ENCODE measurements around the gene MKRN2OS.

MKRN2OS gene

GRCh38 chr3:12512534-12513118 is 32.7 kb downstream of the MKRN2OS start:
- H3K9me3 ChIP-seq (ENCODE audit: control insufficient read depth, low read depth, low read length) = no peaks in the 10 kb centered on the region
- H3K4me3 ChIP-seq (ENCODE audit: low read length) = no peak overlapping the region
- no peaks in the 10 kb centered on the region for H3K4me1 ChIP-seq (ENCODE audit: control insufficient read depth, low read depth, low read length)
- peaks cover 13% of the 10 kb centered on the region for H3K36me3 ChIP-seq (ENCODE audit: control insufficient read depth, low read depth, low read length)
- H3K9ac ChIP-seq (ENCODE audit: low read length) = no peak overlapping the region
- H3K27me3 ChIP-seq (ENCODE audit: control insufficient read depth, insufficient read depth, low read length) = no peaks in the 10 kb centered on the region
- no peak overlapping the region for H3K27ac ChIP-seq (ENCODE audit: low read length)

- Histone ChIP-seq H3K27ac (ENCODE audit: low read length) (no peak overlapping the region), H3K4me1 (ENCODE audit: control insufficient read depth, low read depth, low read length) (no peaks in the 10 kb centered on the region), H3K9ac (ENCODE audit: low read length) (no peak overlapping the region), H3K36me3 (ENCODE audit: control insufficient read depth, low read depth, low read length) (peaks cover 32% of the 10 kb centered on the region), H3K4me3 (ENCODE audit: low read length) (no peak overlapping the region), H3K27me3 (ENCODE audit: control insufficient read depth, insufficient read depth, low read length) (no peaks in the 10 kb centered on the region), H3K9me3 (ENCODE audit: control insufficient read depth, low read depth, low read length) (no peaks in the 10 kb centered on the region)
Observed at GRCh38 chr3:12509466-12509865, 35.8 kb downstream of the MKRN2OS start.

- Histone ChIP-seq H3K9ac (ENCODE audit: low read length) (no peak overlapping the region), H3K27me3 (ENCODE audit: control insufficient read depth, insufficient read depth, low read length) (no peaks in the 10 kb centered on the region), H3K4me3 (ENCODE audit: low read length) (no peak overlapping the region), H3K27ac (ENCODE audit: low read length) (no peak overlapping the region), H3K9me3 (ENCODE audit: control insufficient read depth, low read depth, low read length) (no peaks in the 10 kb centered on the region), H3K4me1 (ENCODE audit: control insufficient read depth, low read depth, low read length) (no peaks in the 10 kb centered on the region), H3K36me3 (ENCODE audit: control insufficient read depth, low read depth, low read length) (peaks cover 44% of the 10 kb centered on the region)
Observed at GRCh38 chr3:12508291-12508700, 37.0 kb downstream of the MKRN2OS start.

- Histone ChIP-seq H3K27ac (ENCODE audit: low read length) (no peak overlapping the region), H3K27me3 (ENCODE audit: control insufficient read depth, insufficient read depth, low read length) (no peaks in the 10 kb centered on the region), H3K36me3 (ENCODE audit: control insufficient read depth, low read depth, low read length) (peaks cover 48% of the 10 kb centered on the region), H3K9ac (ENCODE audit: low read length) (no peak overlapping the region), H3K4me3 (ENCODE audit: low read length) (no peak overlapping the region), H3K4me1 (ENCODE audit: control insufficient read depth, low read depth, low read length) (no peaks in the 10 kb centered on the region), H3K9me3 (ENCODE audit: control insufficient read depth, low read depth, low read length) (no peaks in the 10 kb centered on the region)
Observed at GRCh38 chr3:12507591-12508281, 37.6 kb downstream of the MKRN2OS start.

- Histone ChIP-seq H3K4me1 (ENCODE audit: control insufficient read depth, low read depth, low read length) (no peaks in the 10 kb centered on the region), H3K27ac (ENCODE audit: low read length) (no peak overlapping the region), H3K36me3 (ENCODE audit: control insufficient read depth, low read depth, low read length) (peaks cover 43% of the 10 kb centered on the region), H3K9me3 (ENCODE audit: control insufficient read depth, low read depth, low read length) (no peaks in the 10 kb centered on the region), H3K4me3 (ENCODE audit: low read length) (no peak overlapping the region), H3K9ac (ENCODE audit: low read length) (no peak overlapping the region), H3K27me3 (ENCODE audit: control insufficient read depth, insufficient read depth, low read length) (no peaks in the 10 kb centered on the region)
Observed at GRCh38 chr3:12506201-12506709, 39.0 kb downstream of the MKRN2OS start.

GRCh38 chr3:12503126-12503957 is 42.0 kb downstream of the MKRN2OS start:
- Histone ChIP-seq H3K4me1 (ENCODE audit: control insufficient read depth, low read depth, low read length) (no peaks in the 10 kb centered on the region), H3K27me3 (ENCODE audit: control insufficient read depth, insufficient read depth, low read length) (no peaks in the 10 kb centered on the region), H3K9ac (ENCODE audit: low read length) (no peak overlapping the region), H3K4me3 (ENCODE audit: low read length) (no peak overlapping the region), H3K27ac (ENCODE audit: low read length) (no peak overlapping the region), H3K9me3 (ENCODE audit: control insufficient read depth, low read depth, low read length) (no peaks in the 10 kb centered on the region), H3K36me3 (ENCODE audit: control insufficient read depth, low read depth, low read length) (peaks cover 69% of the 10 kb centered on the region)

- Histone ChIP-seq H3K4me3 (ENCODE audit: low read length) (no peak overlapping the region), H3K9ac (ENCODE audit: low read length) (no peak overlapping the region), H3K27me3 (ENCODE audit: control insufficient read depth, insufficient read depth, low read length) (no peaks in the 10 kb centered on the region), H3K4me1 (ENCODE audit: control insufficient read depth, low read depth, low read length) (no peaks in the 10 kb centered on the region), H3K9me3 (ENCODE audit: control insufficient read depth, low read depth, low read length) (no peaks in the 10 kb centered on the region), H3K36me3 (ENCODE audit: control insufficient read depth, low read depth, low read length) (peaks cover 73% of the 10 kb centered on the region), H3K27ac (ENCODE audit: low read length) (no peak overlapping the region)
Observed at GRCh38 chr3:12501360-12502020, 43.8 kb downstream of the MKRN2OS start.

GRCh38 chr3:12499474-12499873 is 45.8 kb downstream of the MKRN2OS start:
- no peaks in the 10 kb centered on the region for H3K27me3 ChIP-seq (ENCODE audit: control insufficient read depth, insufficient read depth, low read length)
- H3K27ac ChIP-seq (ENCODE audit: low read length) = no peak overlapping the region
- H3K36me3 ChIP-seq (ENCODE audit: control insufficient read depth, low read depth, low read length) = peaks cover 65% of the 10 kb centered on the region

GRCh38 chr3:12496453-12496761 is 48.9 kb downstream of the MKRN2OS start:
- peaks cover 73% of the 10 kb centered on the region for H3K36me3 ChIP-seq (ENCODE audit: control insufficient read depth, low read depth, low read length)
- H3K27ac ChIP-seq (ENCODE audit: low read length) = no peak overlapping the region
- no peaks in the 10 kb centered on the region for H3K27me3 ChIP-seq (ENCODE audit: control insufficient read depth, insufficient read depth, low read length)

More at GRCh38 chr3:12499474-12499873, 45.8 kb downstream of the MKRN2OS start:
- H3K4me1 ChIP-seq (ENCODE audit: control insufficient read depth, low read depth, low read length) = no peaks in the 10 kb centered on the region
- H3K9ac ChIP-seq (ENCODE audit: low read length) = no peak overlapping the region
- no peak overlapping the region for H3K4me3 ChIP-seq (ENCODE audit: low read length)
- H3K9me3 ChIP-seq (ENCODE audit: control insufficient read depth, low read depth, low read length) = no peaks in the 10 kb centered on the region

GRCh38 chr3:12495749-12496452 is 49.4 kb downstream of the MKRN2OS start:
- peaks cover 72% of the 10 kb centered on the region for H3K36me3 ChIP-seq (ENCODE audit: control insufficient read depth, low read depth, low read length)
- H3K27ac ChIP-seq (ENCODE audit: low read length) = no peak overlapping the region
- H3K4me3 ChIP-seq (ENCODE audit: low read length) = no peak overlapping the region
- no peak overlapping the region for H3K9ac ChIP-seq (ENCODE audit: low read length)
- H3K27me3 ChIP-seq (ENCODE audit: control insufficient read depth, insufficient read depth, low read length) = no peaks in the 10 kb centered on the region
- no peaks in the 10 kb centered on the region for H3K4me1 ChIP-seq (ENCODE audit: control insufficient read depth, low read depth, low read length)
- no peaks in the 10 kb centered on the region for H3K9me3 ChIP-seq (ENCODE audit: control insufficient read depth, low read depth, low read length)

More at GRCh38 chr3:12496453-12496761, 48.9 kb downstream of the MKRN2OS start:
- Histone ChIP-seq H3K9ac (ENCODE audit: low read length) (no peak overlapping the region), H3K4me1 (ENCODE audit: control insufficient read depth, low read depth, low read length) (no peaks in the 10 kb centered on the region), H3K9me3 (ENCODE audit: control insufficient read depth, low read depth, low read length) (no peaks in the 10 kb centered on the region), H3K4me3 (ENCODE audit: low read length) (no peak overlapping the region)

GRCh38 chr3:12490547-12490946 is 54.8 kb downstream of the MKRN2OS start:
- Histone ChIP-seq H3K36me3 (ENCODE audit: control insufficient read depth, low read depth, low read length) (peaks cover 45% of the 10 kb centered on the region), H3K4me3 (ENCODE audit: low read length) (no peak overlapping the region), H3K4me1 (ENCODE audit: control insufficient read depth, low read depth, low read length) (peaks cover 1% of the 10 kb centered on the region), H3K27ac (ENCODE audit: low read length) (no peak overlapping the region), H3K9me3 (ENCODE audit: control insufficient read depth, low read depth, low read length) (no peaks in the 10 kb centered on the region), H3K27me3 (ENCODE audit: control insufficient read depth, insufficient read depth, low read length) (no peaks in the 10 kb centered on the region), H3K9ac (ENCODE audit: low read length) (no peak overlapping the region)
